Measurements from ENCODE around the gene SH3PXD2B. TPM values are rescaled to one million over a fixed set of nuclear protein-coding genes. Genes with fewer than 3 reads are reported as not detected.

The SH3PXD2B gene
- total and polyA plus RNA-seq, 8 donors: 6.7 to 63.0 (median 20.5) TPM

DNA sequence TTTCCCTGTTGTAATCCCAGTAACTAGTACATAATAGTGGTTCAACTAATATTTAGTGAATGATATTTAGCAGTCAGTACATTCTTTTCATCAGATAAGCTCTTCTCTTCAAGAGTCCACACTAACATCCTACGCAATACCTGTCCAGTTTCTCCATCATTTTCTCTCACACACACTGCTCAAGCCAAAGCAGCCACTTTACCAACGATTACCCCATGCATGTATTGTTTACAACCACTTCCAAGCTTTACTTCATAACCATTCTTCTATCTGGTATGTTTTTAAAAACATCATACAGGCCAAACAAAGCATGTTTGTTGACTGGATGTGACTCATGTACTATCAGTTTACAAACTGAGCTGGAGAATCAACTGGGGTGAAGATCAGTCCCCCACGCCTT lies 178.1 kb downstream of the SH3PXD2B start:
- no peaks in the 10 kb centered on the region for H3K9me3 ChIP-seq
- H3K4me1 ChIP-seq: peaks cover 5 to 37% (median 21%) of the 10 kb centered on the region in 4 donors
- H3K4me3 ChIP-seq: no peak overlapping the region
- TF ChIP-seq POLR2A (IDR thresholded peaks at IDR 0.05) (no peak), POLR2AphosphoS5 (IDR thresholded peaks at IDR 0.05) (no peak), EP300 (IDR thresholded peaks at IDR 0.05) (no peak)
- TF ChIP-seq, protein P1, sequence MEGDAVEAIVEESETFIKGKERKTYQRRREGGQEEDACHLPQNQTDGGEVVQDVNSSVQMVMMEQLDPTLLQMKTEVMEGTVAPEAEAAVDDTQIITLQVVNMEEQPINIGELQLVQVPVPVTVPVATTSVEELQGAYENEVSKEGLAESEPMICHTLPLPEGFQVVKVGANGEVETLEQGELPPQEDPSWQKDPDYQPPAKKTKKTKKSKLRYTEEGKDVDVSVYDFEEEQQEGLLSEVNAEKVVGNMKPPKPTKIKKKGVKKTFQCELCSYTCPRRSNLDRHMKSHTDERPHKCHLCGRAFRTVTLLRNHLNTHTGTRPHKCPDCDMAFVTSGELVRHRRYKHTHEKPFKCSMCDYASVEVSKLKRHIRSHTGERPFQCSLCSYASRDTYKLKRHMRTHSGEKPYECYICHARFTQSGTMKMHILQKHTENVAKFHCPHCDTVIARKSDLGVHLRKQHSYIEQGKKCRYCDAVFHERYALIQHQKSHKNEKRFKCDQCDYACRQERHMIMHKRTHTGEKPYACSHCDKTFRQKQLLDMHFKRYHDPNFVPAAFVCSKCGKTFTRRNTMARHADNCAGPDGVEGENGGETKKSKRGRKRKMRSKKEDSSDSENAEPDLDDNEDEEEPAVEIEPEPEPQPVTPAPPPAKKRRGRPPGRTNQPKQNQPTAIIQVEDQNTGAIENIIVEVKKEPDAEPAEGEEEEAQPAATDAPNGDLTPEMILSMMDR (IDR thresholded peaks at IDR 0.05): no peak
- no peak for DNase-seq
- H3K27me3 ChIP-seq: no peaks in the 10 kb centered on the region
- H3K36me3 ChIP-seq: no peaks in the 10 kb centered on the region
- intact Hi-C loops (cut with DNase I; ENCODE audit: low total_unique reads): no loop called here
- WGBS, 5 donors: 70 to 84% (median 80%) methylated on average over 3 of the region's 3 CpGs
- peak overlapping the region in 2 of 5 donors; percentile 17 to 20 for H3K27ac ChIP-seq

Other genes with a start within 250 kb of the SH3PXD2B start
- 10 to 100 TPM in 3 of 5 donors, 1 to 10 TPM in 2; 1.8 to 48.5 (median 17.7) TPM for gene UBTD2, start 170.8 kb downstream of the SH3PXD2B start, total RNA-seq
- gene UBTD2, start 170.8 kb downstream of the SH3PXD2B start, polyA plus RNA-seq: 10 to 100 TPM in 2 of 3 donors, 1 to 10 TPM in 1; 7.6 to 17.7 (median 15.7) TPM
- 10 to 100 TPM in 4 of 5 donors, 1 to 10 TPM in 1; 9.1 to 60.3 (median 17.4) TPM for gene NEURL1B, start 186.7 kb upstream of the SH3PXD2B start, total RNA-seq
- gene NEURL1B, start 186.7 kb upstream of the SH3PXD2B start, polyA plus RNA-seq: 1 to 10 TPM; 2.7 to 7.3 (median 4.2) TPM

All from stomach (tissue), 9 donors.